UCSD-AML1 (cell line): ENCODE measurements around the gene CACNG1.

Experiments used
- DNase-seq: peaks from one replicate; lab custom pipeline; 2025; ENCODE audit not compliant: unreplicated experiment; lab: John Stamatoyannopoulos, UW

CACNG1 gene

DNA sequence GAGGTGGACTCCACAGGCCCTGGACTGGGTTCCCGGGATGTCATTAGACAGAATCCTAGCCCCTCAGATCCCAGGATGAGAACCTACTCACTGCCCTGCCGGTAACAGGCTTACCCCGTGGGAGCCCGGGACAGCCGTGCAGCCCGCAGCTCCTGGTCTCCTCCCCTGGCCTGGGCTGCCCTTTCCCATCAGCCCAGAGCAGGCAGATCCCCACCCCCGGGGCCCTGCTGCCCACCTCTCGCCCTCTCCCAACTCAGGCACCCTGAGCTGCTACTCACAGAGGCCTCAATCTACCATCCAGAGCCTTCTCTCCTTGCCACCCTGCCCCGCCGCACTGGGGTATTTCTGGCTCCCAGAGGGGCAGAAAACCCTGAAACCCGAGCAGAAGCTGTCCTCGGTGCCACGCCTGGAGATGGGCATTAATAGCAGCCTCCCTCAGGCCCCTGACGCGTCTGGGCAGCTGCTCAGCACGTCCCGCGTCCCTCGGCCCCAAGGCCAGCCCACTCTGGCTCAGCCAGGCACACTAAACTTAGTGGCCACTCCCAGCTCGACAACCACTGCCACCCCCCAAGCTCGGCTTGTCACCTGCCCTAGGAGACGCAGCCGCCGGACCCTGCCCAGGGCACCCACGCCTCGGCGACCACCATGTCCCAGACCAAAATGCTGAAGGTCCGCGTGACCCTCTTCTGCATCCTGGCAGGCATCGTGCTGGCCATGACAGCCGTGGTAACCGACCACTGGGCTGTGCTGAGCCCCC is at the start of gene CACNG1:
CACNG1 (plus strand) TSS at position 539 of the 757 bp plus-strand sequence; CDS start at position 646, 107 bp downstream.
- no peak for DNase-seq

- DNase-seq: no peak
Measured at GRCh38 chr17:66994930-66995535, 49.3 kb upstream of the CACNG1 start.

GRCh38 chr17:66995944-66996343 is 48.4 kb upstream of the CACNG1 start:
- DNase-seq: no peak

- no peak for DNase-seq
Measured at GRCh38 chr17:66996926-66997325, 47.4 kb upstream of the CACNG1 start.

DNA sequence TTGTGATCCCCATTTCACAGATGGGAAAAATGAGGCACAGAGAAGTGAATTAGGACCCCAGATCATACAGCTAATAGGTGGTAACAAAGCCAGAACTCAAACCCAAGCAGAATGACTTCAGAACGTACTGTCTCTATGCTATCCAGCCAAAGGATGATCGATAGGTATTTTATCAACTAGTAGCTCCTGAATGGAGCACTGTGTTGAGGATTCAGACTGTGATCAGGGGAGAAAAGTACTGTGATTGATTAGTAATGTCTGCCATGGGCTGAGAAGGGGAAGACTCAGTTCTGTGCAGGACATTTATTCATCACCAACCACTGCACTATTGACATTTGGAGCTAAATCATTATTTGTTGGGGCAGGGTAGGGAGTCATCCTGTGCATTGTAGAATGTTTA is 41.1 kb upstream of the CACNG1 start:
- DNase-seq: no peak

- no peak for DNase-seq
Measured at GRCh38 chr17:67004181-67004580, 40.2 kb upstream of the CACNG1 start.

DNA sequence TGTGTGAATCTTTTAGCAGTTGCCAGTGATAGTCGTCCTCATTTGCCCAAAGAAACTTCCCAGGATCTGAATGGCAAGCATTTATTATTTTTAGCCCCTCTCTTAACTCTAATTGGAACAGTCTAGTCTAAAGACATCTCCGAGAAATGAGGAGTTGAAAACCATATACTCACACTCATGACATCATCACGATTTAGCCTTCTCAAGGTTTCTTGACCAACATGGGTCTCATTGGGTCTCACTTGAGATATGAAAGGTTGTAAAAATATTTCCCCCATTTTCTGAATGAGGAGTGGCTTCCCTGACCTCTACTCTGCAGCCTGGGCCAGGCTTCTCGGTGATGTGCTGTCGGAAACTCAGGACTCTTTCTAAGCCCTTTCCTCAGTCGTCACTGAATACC is 37.1 kb upstream of the CACNG1 start:
- DNase-seq: no peak

DNA sequence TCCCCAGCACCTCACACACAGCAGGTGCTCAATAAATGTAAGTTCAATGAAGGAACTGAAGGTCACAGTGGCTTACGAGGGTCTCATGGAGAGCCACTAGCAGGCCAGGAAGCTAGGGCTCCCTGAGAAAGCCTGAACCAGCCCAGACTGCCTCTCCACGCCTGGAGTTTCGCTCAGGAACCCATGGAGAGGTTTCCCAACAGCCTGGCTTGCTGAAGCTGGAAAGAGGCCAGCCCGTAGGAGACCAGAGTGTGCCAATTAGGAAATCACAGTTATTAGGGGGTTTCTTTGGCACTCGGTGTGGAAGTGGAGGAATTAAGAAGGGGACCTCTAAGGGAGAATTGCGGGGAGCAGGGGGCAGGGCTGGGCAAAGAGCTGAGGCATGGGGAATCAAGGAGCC is 36.3 kb upstream of the CACNG1 start:
- no peak for DNase-seq

DNA sequence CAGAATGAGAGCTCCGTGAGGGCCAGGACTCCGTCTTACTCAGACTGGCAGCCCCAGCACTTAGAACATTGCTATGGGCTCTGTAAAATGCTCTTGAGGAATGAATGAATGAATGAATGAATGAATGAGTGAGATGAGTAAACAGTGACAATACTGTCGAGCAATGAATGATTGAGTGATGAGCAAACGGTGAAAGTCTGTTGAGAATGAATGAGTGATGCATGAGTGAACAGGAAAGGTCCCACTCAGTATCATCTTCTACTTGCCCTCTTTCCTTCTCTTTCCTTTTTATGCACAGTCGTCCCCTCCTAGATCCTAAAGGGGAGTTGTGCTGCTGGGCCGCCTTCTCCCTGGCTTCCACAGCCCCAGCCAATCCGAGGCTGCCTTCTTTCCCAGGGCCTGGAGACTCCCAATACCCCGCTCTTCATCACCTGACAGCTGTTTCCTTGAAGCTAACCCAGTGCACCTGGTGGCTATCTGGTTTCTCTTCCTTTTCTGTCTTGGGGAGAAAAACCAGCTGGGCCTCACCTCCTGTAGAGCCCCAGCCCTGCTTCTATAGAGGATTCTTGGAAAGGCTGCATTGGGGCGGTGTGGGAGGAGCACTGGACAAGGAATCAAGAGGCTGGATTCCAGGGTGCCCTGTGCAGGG is 32.7 kb upstream of the CACNG1 start:
- no peak for DNase-seq

DNA sequence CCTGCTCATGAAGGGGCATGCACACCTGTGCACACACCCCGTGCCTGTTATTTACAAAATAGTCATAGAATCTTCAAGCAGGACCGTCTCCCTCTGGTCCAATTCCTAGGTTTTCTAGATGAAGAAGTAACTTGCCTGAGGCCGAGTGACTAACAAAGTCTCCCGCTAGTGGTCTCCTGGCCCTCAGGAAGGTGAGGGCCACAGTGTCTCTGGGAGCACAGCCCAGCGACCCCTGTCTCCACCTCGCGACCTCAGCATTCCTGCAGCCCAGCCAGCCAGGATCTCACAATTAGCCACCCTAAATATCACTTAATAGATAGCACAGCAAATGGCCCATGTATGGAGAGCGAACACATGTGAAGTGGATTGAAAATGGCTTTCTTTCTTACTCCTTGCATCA is 30.5 kb upstream of the CACNG1 start:
- DNase-seq: no peak

GRCh38 chr17:67015001-67015400 is 29.4 kb upstream of the CACNG1 start:
- no peak for DNase-seq

DNA sequence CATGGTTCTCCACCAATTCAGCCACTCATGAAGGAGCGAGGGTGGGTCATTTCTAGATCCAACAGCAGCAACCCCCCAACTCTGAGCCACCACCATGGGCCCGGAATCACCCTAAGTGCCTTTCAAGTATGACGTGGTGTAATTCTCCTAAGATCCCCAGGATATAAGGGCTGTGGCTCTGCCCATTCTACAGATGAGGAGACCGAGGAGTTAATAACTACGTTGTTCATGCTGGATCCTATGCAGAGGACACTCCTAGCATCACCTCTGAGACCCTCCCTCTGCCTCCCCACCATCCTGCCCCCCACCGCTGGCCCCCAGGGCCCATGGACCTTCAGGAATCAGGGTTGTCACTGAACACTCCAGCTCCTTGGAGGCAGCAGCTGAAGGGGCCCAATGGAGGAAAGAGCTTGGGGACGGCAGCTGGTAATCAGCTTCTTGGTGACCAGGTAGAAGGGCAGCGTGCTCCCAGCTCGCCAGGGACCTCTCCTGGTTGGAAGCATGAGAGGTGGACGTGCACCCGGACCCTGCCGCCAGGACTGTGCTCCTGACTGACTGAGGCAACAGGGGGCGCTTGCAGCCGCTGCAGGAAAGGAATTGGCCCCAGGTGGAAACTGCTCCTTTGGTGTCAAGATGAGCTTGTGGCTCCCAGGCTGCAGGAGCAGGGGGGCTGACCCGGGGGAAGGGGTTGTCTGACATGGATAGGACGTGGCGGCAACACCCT is 28.2 kb upstream of the CACNG1 start:
- no peak for DNase-seq

GRCh38 chr17:67017910-67018309 is 26.4 kb upstream of the CACNG1 start:
- DNase-seq: no peak

GRCh38 chr17:67018471-67019434 is 25.6 kb upstream of the CACNG1 start:
- no peak for DNase-seq

GRCh38 chr17:67019809-67020208 is 24.5 kb upstream of the CACNG1 start:
- no peak for DNase-seq

DNA sequence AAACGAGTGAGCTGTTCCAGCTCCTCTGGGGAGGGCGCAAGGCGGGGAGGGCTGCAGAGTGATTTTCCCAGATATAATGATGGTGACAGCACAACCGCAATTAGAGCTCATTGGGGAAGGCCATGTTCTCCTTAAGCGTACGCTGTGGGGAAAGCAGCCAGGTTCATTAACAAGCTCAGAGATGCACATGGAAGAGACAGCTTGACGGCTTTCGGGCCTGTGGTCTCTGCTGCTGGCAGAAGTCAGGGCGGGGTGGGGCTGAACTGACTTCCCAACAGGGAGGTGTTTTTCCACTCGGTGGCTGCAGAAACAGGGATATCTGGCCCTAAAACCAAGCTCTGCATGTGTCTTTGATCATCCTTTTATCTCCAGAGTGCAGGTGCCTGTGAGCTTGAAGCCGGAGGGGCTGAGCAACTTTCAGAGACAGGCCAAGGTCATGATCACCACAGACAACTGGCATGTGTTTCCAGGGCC is 24.0 kb upstream of the CACNG1 start:
- no peak for DNase-seq

DNA sequence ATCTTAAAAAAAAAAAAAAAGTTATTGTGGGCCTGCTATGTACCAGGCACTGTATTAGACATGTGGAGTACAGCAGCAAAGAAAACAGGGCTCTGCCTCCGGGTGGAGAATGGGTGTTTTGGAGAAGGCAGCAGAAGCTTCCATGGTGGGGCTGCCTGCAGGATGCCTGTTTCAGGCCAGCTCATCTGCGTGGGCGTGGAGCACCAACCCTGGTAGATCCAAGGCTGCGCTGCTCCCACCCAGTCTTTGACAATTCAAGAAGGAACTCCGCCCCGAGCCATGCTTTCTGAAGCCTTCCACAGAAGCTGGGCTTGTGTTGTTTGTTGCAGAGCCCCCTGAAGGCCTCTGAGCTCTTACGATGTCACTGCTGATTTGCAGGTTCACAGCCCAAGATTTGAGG is 23.2 kb upstream of the CACNG1 start:
- no peak for DNase-seq

- DNase-seq: no peak
Measured at GRCh38 chr17:67021743-67022450, 22.5 kb upstream of the CACNG1 start.

DNA sequence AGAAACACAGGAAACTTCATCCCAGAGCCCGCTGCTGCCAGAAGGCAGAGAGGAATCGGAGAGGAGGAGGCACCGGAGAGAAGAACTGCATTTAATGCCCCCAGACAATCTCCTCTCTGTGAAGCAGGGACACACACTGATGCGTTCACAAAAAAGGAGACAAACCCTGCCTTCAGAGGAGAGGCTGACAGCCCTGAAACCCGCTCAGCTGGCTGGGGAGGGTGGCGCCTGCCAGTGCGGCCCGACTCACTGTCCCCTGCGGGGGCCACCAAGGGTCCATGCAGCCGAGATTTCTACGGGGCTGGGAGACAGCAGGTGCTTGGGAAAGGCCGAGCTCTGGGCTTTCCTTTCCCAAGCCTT is 21.9 kb upstream of the CACNG1 start:
- DNase-seq: no peak

DNA sequence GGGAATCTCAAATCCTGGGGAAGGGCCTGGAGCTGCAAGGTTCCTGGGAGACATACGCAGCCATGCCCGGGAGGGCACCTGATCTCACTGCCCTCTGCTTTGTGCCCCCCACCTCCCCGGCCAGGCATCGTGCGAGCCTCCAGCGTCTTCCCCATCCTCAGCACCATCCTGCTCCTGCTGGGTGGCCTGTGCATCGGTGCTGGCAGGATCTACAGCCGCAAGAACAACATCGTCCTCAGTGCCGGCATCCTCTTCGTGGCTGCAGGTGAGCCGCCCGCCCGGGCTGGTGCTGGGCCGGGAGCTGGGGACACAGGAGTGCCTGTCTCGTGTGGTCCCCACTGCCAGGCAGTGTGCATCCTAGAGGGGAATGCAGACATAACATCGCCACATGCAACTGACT is 19.6 kb upstream of the CACNG1 start:
- DNase-seq: no peak
